DLD1 (cell line): ENCODE results near the gene PATE1.
"Not testable (repeated sequence)": the region's sequence is repeated elsewhere in the genome, so short reads cannot be mapped to it uniquely, and the experiment has no call there.

Experiments
- in situ Hi-C: cut with HindIII; loops from 2 replicates; pipeline ENCODE4 v1.10.0; 2017; ENCODE audit warnings: low sequenced_read_pairs

The PATE1 gene, protein sequence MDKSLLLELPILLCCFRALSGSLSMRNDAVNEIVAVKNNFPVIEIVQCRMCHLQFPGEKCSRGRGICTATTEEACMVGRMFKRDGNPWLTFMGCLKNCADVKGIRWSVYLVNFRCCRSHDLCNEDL

GRCh38 chr11:125745979-125746378, at the start of gene PATE1:
TSS of gene PATE1 (plus strand) at chr11:125746279. CDS start at chr11:125746305, 26 bp downstream.
- in situ Hi-C loops = no loop called here

GRCh38 chr11:125701018-125701610, 45.0 kb upstream of the PATE1 start:
- in situ Hi-C loops = no loop called here

GRCh38 chr11:125701858-125702621, 44.0 kb upstream of the PATE1 start:
- in situ Hi-C loops = no loop called here

GRCh38 chr11:125704686-125705085, 41.4 kb upstream of the PATE1 start:
- in situ Hi-C loops = not testable (repeated sequence)

DNA sequence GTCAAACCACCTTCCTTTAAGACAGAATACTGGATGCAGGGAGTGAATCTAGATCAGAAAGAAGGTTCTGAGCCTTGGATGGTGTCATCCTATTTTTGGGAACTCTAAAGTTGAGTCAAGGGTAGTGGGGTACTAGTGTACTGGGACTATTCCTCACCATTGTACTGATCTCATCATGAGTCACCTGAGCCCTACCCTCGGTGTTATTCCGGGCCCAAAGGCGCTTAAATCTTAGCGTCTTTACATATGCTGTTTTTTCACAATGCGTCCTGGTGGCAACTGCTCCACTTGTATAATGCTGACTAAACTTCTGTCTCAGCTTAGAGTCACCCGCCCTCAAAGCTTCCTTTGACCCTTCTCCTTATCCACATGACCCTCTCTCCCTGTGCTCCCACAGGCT, 25.3 kb upstream of the PATE1 start:
- in situ Hi-C loops = no loop called here

- in situ Hi-C loops = no loop called here
Measured at GRCh38 chr11:125724125-125724524, 22.0 kb upstream of the PATE1 start.

GRCh38 chr11:125728969-125729368, 17.1 kb upstream of the PATE1 start:
- in situ Hi-C loops = no loop called here

GRCh38 chr11:125740617-125741016, 5.5 kb upstream of the PATE1 start:
- in situ Hi-C loops = no loop called here

DNA sequence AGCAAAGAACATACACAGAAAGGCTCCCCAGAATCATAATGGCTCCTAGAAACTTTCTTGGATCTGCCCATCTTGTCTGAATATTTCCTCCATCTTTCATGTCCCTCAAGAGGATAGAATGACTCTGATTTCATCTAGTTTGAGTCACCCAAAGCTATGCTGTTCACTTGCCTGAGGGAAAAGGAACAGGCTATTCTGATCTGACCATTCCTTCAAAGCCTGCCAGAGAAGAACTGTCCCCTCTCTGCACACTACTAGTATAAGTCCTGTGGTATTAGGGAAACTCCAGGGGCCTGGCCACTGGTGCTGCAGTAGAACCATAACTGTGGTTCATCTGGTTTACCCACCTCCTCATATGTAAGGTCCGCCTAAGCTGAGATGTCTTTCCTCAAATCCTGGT, 2.4 kb upstream of the PATE1 start:
- in situ Hi-C loops = no loop called here

DNA sequence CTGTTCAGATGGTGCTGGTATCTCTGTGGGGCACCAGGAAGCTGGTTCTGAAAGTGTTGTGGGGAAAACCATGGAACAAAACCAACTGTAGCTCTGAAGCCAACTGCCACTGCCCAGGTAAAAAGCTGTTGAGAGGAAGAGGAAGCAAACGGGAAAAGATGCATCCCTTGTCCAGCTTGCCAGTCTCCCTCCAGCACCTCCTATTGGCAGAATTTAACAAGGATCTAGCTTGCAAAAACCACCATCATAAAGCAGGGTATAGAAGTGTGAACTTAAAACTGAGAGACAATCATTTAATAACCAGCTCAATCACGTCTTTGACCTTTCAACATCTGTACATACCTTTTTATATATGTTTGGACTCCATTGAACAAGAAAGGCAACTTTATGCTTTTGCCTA, 4.5 kb downstream of the PATE1 start:
- in situ Hi-C loops = no loop called here

- in situ Hi-C loops = no loop called here
Measured at GRCh38 chr11:125756050-125756449, 10.0 kb downstream of the PATE1 start.

GRCh38 chr11:125762445-125762844, 16.4 kb downstream of the PATE1 start:
- in situ Hi-C loops = no loop called here

DNA sequence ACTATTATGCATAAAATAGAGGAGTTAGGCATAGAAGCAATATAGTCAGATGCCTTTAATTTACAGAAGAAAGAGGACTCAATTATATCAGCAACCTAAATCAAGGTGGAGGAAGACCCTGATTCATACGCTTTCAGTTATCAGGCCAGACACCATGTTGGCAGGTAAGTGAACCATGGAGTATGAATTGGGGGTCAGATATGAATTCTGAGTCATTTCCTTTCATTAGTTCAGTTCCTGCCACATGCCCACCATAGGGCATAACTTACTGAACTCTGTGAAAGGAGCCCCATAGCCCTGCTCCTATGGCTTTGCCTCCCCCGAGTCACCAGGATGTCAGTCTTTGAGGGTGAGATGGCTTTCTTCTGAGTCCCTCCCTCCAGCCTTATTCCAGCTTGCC, 17.4 kb downstream of the PATE1 start:
- in situ Hi-C loops = no loop called here

- in situ Hi-C loops = no loop called here
Measured at GRCh38 chr11:125766251-125766650, 20.2 kb downstream of the PATE1 start.

DNA sequence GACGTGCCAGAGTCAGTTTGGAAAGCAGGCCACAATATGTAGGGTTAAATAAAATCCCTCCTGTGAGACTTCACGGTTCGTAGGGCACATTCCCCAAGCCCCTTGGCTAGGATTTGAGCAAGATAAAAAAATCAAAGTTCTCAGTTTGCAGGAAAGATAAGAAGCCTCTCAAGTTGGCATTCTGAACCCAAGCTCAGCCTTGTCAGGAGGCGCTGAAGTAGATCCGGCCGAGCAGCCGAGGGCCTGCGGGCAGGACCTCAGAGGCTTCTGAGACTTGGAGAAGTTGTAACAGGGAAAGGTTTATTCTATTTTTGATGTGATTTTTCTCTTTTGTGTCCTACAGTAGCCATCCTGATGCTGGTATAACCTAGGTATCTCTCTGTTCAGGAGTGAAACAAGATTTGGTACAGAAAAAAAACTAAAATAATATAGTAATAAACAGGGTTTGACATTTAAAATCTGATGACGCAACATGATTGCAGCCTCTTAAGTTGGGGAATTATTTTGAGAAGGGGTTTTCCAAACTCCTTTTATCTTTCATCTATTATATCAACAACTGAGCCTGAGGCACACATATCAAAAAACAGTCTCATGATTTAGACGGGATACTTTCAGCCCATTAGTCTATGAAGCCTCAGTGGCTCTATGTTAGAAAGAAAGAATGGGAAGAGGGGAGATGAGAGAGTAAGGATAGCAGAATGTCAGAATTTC, 22.4 kb downstream of the PATE1 start:
- in situ Hi-C loops = no loop called here

GRCh38 chr11:125770583-125770982, 24.5 kb downstream of the PATE1 start:
- in situ Hi-C loops = no loop called here

GRCh38 chr11:125772834-125773505, 26.9 kb downstream of the PATE1 start:
- in situ Hi-C loops = no loop called here

DNA sequence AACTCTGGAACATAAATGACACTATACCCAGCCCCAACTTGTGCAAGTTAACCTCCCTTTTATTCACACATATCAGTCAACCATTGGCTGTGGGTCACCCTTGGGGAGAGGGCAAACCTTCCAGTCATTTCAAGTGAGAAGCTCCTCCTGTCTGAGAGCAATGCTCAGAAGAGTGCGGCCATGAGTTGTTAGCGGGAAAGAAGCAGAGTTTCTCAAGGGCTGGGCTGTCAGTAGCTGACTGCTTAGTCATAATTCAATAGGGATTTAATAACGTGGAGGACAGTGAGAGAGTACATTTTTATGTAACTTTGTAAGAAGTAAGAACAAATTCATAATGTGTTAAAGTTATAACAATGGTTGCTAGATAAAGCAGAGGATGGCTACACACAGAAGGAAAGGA, 27.4 kb downstream of the PATE1 start:
- in situ Hi-C loops = no loop called here

- in situ Hi-C loops = no loop called here
Measured at GRCh38 chr11:125777309-125777708, 31.2 kb downstream of the PATE1 start.

- in situ Hi-C loops = no loop called here
Measured at GRCh38 chr11:125778728-125779127, 32.6 kb downstream of the PATE1 start, which contains the start of gene PATE2. TSS of gene PATE2 (minus strand) at chr11:125778828. CDS start at chr11:125778773, 55 bp downstream.

- in situ Hi-C loops = no loop called here
Measured at GRCh38 chr11:125784678-125785077, 38.6 kb downstream of the PATE1 start.
